A673 (cell line): ENCODE data around the gene SGPL1.

Experiments used
- EZH2 ChIP-seq: fragments of 200-600 bp; sonication (generic); IDR thresholded peaks from 2 replicates; pipeline ENCODE4 v1.6.1; 2017; ENCODE audit warnings: borderline replicate concordance, low read depth, mild to moderate bottlenecking, mixed read lengths, antibody characterized with exemption, low read length; ENCODE audit not compliant: poor library complexity, severe bottlenecking
- TF ChIP-seq, protein P1 (sequence below): fragments of 300-800, 200-600 bp; sonication (generic); conservative IDR thresholded peaks from 2 replicates; pipeline ENCODE4 v1.5.1; 2017; ENCODE audit warnings: low read depth, mild to moderate bottlenecking, antibody characterized with exemption, low read length, moderate library complexity, mixed read lengths

DNA sequence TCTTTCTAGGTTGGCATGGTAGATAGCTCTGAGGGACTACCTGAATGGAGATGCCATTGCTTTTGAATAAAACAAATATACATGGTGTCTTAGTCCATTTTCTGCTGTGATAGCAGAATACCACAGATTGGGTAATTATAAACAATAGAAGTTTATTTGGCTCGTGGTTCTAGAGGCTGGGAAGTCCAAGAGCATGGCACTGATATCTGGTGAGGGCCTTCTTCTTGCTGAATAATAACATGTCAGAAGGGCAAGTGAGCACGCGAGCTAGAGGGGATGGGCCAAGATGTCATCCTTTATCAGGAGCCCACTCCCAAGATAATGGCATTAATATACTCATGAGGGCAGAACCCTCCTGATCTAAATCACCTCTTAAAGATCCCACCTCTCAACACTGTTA is 21.9 kb downstream of the SGPL1 start:
- TF ChIP-seq, protein P1, sequence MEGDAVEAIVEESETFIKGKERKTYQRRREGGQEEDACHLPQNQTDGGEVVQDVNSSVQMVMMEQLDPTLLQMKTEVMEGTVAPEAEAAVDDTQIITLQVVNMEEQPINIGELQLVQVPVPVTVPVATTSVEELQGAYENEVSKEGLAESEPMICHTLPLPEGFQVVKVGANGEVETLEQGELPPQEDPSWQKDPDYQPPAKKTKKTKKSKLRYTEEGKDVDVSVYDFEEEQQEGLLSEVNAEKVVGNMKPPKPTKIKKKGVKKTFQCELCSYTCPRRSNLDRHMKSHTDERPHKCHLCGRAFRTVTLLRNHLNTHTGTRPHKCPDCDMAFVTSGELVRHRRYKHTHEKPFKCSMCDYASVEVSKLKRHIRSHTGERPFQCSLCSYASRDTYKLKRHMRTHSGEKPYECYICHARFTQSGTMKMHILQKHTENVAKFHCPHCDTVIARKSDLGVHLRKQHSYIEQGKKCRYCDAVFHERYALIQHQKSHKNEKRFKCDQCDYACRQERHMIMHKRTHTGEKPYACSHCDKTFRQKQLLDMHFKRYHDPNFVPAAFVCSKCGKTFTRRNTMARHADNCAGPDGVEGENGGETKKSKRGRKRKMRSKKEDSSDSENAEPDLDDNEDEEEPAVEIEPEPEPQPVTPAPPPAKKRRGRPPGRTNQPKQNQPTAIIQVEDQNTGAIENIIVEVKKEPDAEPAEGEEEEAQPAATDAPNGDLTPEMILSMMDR = no peak
- TF ChIP-seq EZH2 = no peak
